ENCODE results near the gene OMP.
"Not testable (repeated sequence)": the region's sequence is repeated elsewhere in the genome, so short reads cannot be mapped to it uniquely, and the experiment has no call there.

OMP gene

GRCh38 chr11:77088236-77089003 lies 14.2 kb upstream of the OMP start:
- no peak for DNase-seq

- DNase-seq, result no peak
These were observed 13.6 kb upstream of the OMP start for GRCh38 chr11:77089004-77089545.

- no peak for DNase-seq
These were observed 12.6 kb upstream of the OMP start for GRCh38 chr11:77090046-77090372.

- no peak for DNase-seq
These were observed 12.1 kb upstream of the OMP start for GRCh38 chr11:77090373-77091111.

- peak; percentile 59 to 75 for DNase-seq
These were observed 11.3 kb upstream of the OMP start for GRCh38 chr11:77091146-77091940.

- DNase-seq, result no peak
These were observed 10.3 kb upstream of the OMP start for GRCh38 chr11:77092382-77092781.

- no peak for DNase-seq
These were observed 9.4 kb upstream of the OMP start for GRCh38 chr11:77093056-77093891.

- no peak for DNase-seq
These were observed 8.4 kb upstream of the OMP start for GRCh38 chr11:77093987-77094840.

GRCh38 chr11:77094841-77095365 lies 7.7 kb upstream of the OMP start:
- no peak for DNase-seq

- DNase-seq, result no peak
These were observed 6.8 kb upstream of the OMP start for GRCh38 chr11:77095551-77096490.

GRCh38 chr11:77096591-77097019 lies 6.0 kb upstream of the OMP start:
- no peak for DNase-seq

GRCh38 chr11:77097180-77097579 lies 5.5 kb upstream of the OMP start:
- not testable (repeated sequence) for DNase-seq

GRCh38 chr11:77100166-77101042 lies 2.2 kb upstream of the OMP start:
- DNase-seq, result no peak

- no peak for DNase-seq
These were observed 1.6 kb upstream of the OMP start for GRCh38 chr11:77101043-77101537.

GRCh38 chr11:77103319-77103718 lies 679 bp downstream of the OMP start:
- no peak for DNase-seq

GRCh38 chr11:77104727-77105126 lies 2.1 kb downstream of the OMP start:
- no peak for DNase-seq

- DNase-seq, result no peak
These were observed 3.7 kb downstream of the OMP start for GRCh38 chr11:77106321-77106720.

- DNase-seq, result no peak
These were observed 4.1 kb downstream of the OMP start for GRCh38 chr11:77106759-77107158.

- no peak for DNase-seq
These were observed 5.3 kb downstream of the OMP start for GRCh38 chr11:77107950-77108349.
